Measurements from ENCODE around the gene RPS19BP1. TPM values are rescaled to one million over a fixed set of nuclear protein-coding genes. Genes with fewer than 3 reads are reported as not detected.

RPS19BP1 gene
- total RNA-seq, 2 experiments from 2014 or later, result 65.8 to 69.7 TPM

GRCh38 chr22:39520226-39521105 lies 12.1 kb downstream of the RPS19BP1 start, which contains the start of gene ATF4:
Gene ATF4 (plus strand): TSS chr22:39520562. CDS start chr22:39521446, 884 bp downstream.
- TF ChIP-seq CTCF (IDR thresholded peaks at IDR 0.05), result no peak
- peak; percentile 51 for ATAC-seq (ENCODE audit: poor library complexity)
- no peaks in the 10 kb centered on the region for H3K9me3 ChIP-seq (ENCODE audit: control insufficient read depth in 1 of 2, insufficient read depth in 1 of 2, low read length in 2 of 2)
- Mint-ChIP-seq H3K9me3 (no peaks in the 10 kb centered on the region), H3K36me3 (ENCODE audit: low read depth) (peaks cover 72% of the 10 kb centered on the region), H3K27ac (peak within 1 kb of the TSS; percentile 98), H3K27me3 (peaks cover 5% of the 10 kb centered on the region), H3K4me3 (peak within 1 kb of the TSS; percentile 97), H3K4me1 (ENCODE audit: low read depth) (peaks cover 59% of the 10 kb centered on the region)
- peak within 1 kb of the TSS; percentile 92 to 95 for H3K27ac ChIP-seq (ENCODE audit: low read depth in 1 of 2, low read length in 2 of 2)
- peak in 13 of 14 experiments; percentile 90 to 99 (median 94) for DNase-seq
- intact Hi-C loops (cut with DNase I, micrococcal nuclease), result loop anchor here (1.0 kb wide), 3 partner anchors 12 to 201 kb away; partner anchors contain the start of genes RPS19BP1 (in 2 of the 2), MIEF1 (in 1 of the 2) and RPL3 (in 1 of the 2)
- ChIA-PET CTCF (interaction anchor here (0.5 to 8.4 kb wide), 5 partner anchors 10 to 606 kb away, joined by 3 to 69 read pairs (median 4); partner anchors contain the start of genes RPL3 and RPS19BP1), POLR2A (interaction anchor here (0.6 to 5.7 kb wide), 43 partner anchors 10 to 1431 kb away, joined by 3 to 129 read pairs (median 4); partner anchors contain the start of genes GTPBP1, MIEF1, RBX1 and RPL3)
- H3K27me3 ChIP-seq (ENCODE audit: control insufficient read depth in 1 of 2, insufficient read depth in 2 of 2, low read length in 2 of 2), result no peaks in the 10 kb centered on the region
- H3K36me3 ChIP-seq (ENCODE audit: insufficient read depth, low read length), result peaks cover 50% of the 10 kb centered on the region
- H3K4me3 ChIP-seq (ENCODE audit: low read length), result peak within 1 kb of the TSS; percentile 100
- peaks cover 54% of the 10 kb centered on the region for H3K4me1 ChIP-seq (ENCODE audit: insufficient read depth, low read length)

GRCh38 chr22:39519681-39520225 lies 12.8 kb downstream of the RPS19BP1 start:
- H3K4me3 ChIP-seq (ENCODE audit: low read length), result peak overlapping the region; percentile 100
- peaks cover 48% of the 10 kb centered on the region for H3K4me1 ChIP-seq (ENCODE audit: insufficient read depth, low read length)
- Mint-ChIP-seq H3K9me3 (no peaks in the 10 kb centered on the region), H3K27ac (peak overlapping the region; percentile 98), H3K4me3 (peak overlapping the region; percentile 97), H3K36me3 (ENCODE audit: low read depth) (peaks cover 72% of the 10 kb centered on the region), H3K4me1 (ENCODE audit: low read depth) (peaks cover 52% of the 10 kb centered on the region), H3K27me3 (peaks cover 5% of the 10 kb centered on the region)
- H3K27ac ChIP-seq (ENCODE audit: low read depth in 1 of 2, low read length in 2 of 2), result peak overlapping the region; percentile 92 to 95
- DNase-seq, result peak in 4 of 14 experiments; percentile 50 to 99 (median 97)
- H3K27me3 ChIP-seq (ENCODE audit: control insufficient read depth in 1 of 2, insufficient read depth in 2 of 2, low read length in 2 of 2), result no peaks in the 10 kb centered on the region
- ATAC-seq (ENCODE audit: poor library complexity), result peak; percentile 91
- TF ChIP-seq CTCF (IDR thresholded peaks at IDR 0.05), result peak; percentile 47
- no peaks in the 10 kb centered on the region for H3K9me3 ChIP-seq (ENCODE audit: control insufficient read depth in 1 of 2, insufficient read depth in 1 of 2, low read length in 2 of 2)
- CTCF ChIA-PET, result interaction anchor here (0.7 to 8.4 kb wide), 4 partner anchors 11 to 200 kb away, joined by 3 to 69 read pairs (median 5); partner anchors contain the start of genes RPL3 and RPS19BP1
- intact Hi-C loops (cut with DNase I, micrococcal nuclease), result loop anchor here (1.0 kb wide), 3 partner anchors 13 to 200 kb away; partner anchors contain the start of genes RPS19BP1 (in 2 of the 2), MIEF1 (in 1 of the 2) and RPL3 (in 1 of the 2)
- H3K36me3 ChIP-seq (ENCODE audit: insufficient read depth, low read length), result peaks cover 57% of the 10 kb centered on the region
- POLR2A ChIA-PET, result interaction anchor here (0.6 to 5.7 kb wide), 42 partner anchors 11 to 1432 kb away, joined by 3 to 129 read pairs (median 4); partner anchors contain the start of genes GTPBP1, MIEF1, RBX1 and RPL3

All from CD4-positive, alpha-beta T cell (primary cell).